ENCODE results near the gene OXER1. TPM values are rescaled to one million over a fixed set of nuclear protein-coding genes. Genes with fewer than 3 reads are reported as not detected.

Gene OXER1
- total RNA-seq, 2 experiments from 2014 or later: not detected

GRCh38 chr2:42771546-42772153 is 7.7 kb upstream of the OXER1 start:
- POLR2A ChIA-PET: no interaction called here
- Mint-ChIP-seq H3K27ac (no peak overlapping the region), H3K4me3 (no peak overlapping the region), H3K27me3 (no peaks in the 10 kb centered on the region), H3K9me3 (no peaks in the 10 kb centered on the region), H3K4me1 (peaks cover 12% of the 10 kb centered on the region), H3K36me3 (peaks cover 2% of the 10 kb centered on the region)
- ATAC-seq (ENCODE audit: low read depth) (no peak), DNase-seq (no peak)

- no peak overlapping the region for H3K4me3 Mint-ChIP-seq
- POLR2A ChIA-PET: no interaction called here
- H3K27ac Mint-ChIP-seq: no peak overlapping the region
- H3K4me1 Mint-ChIP-seq: peaks cover 5% of the 10 kb centered on the region
- no peaks in the 10 kb centered on the region for H3K9me3 Mint-ChIP-seq
- peak; percentile 38 for ATAC-seq (ENCODE audit: low read depth)
- H3K27me3 Mint-ChIP-seq: no peaks in the 10 kb centered on the region
- H3K36me3 Mint-ChIP-seq: no peaks in the 10 kb centered on the region
- no peak for DNase-seq
These were observed 6.6 kb upstream of the OXER1 start for GRCh38 chr2:42770288-42771131.

DNA sequence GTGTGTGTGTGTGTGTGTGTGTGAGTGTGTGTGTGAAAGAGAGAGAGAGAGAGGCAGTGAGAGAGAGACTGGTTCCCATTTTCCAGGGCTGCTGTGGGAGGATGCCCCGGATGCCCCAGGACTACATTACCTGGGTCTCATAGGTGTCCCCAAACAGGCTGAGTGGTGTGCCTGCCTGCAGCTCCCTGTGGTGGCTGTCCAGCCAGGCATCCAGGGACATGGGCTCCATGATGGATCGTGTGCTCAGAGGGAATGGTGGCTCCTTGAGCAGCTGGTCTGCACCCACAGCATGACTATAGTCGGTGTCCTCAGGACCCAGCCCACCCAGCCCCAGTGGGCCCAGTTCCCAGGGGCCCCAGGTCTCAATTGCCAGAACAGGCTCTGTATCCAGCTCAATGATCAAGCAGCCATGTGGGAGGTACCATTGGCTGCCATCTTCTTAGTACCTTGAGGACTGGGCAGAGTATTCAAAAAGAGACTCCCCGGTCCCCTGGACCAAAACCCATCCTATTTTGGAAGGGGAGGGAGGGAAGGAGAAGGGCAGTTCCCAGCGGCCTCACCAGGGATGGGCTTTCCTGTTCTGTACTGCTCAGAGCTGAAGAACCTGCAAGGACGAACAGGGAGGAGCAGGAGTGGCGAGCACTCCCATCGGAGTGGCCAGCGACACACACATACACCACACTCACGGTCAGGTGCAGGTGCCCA is 5.8 kb upstream of the OXER1 start:
- Mint-ChIP-seq H3K9me3 (no peaks in the 10 kb centered on the region), H3K27ac (no peak overlapping the region), H3K4me3 (no peak overlapping the region), H3K27me3 (no peaks in the 10 kb centered on the region), H3K36me3 (no peaks in the 10 kb centered on the region), H3K4me1 (no peaks in the 10 kb centered on the region)
- POLR2A ChIA-PET: no interaction called here
- DNase-seq: no peak
- no peak for ATAC-seq (ENCODE audit: low read depth)

GRCh38 chr2:42768706-42769256 is 4.8 kb upstream of the OXER1 start:
- Mint-ChIP-seq H3K4me3 (no peak overlapping the region), H3K36me3 (no peaks in the 10 kb centered on the region), H3K4me1 (peaks cover 1% of the 10 kb centered on the region), H3K27me3 (no peaks in the 10 kb centered on the region), H3K27ac (no peak overlapping the region), H3K9me3 (no peaks in the 10 kb centered on the region)
- POLR2A ChIA-PET: no interaction called here
- ATAC-seq (ENCODE audit: low read depth) (no peak), DNase-seq (no peak)

GRCh38 chr2:42767899-42768705 is 4.2 kb upstream of the OXER1 start:
- DNase-seq (no peak), ATAC-seq (ENCODE audit: low read depth) (no peak)
- POLR2A ChIA-PET: no interaction called here
- Mint-ChIP-seq H3K27me3 (no peaks in the 10 kb centered on the region), H3K4me3 (no peak overlapping the region), H3K36me3 (no peaks in the 10 kb centered on the region), H3K27ac (no peak overlapping the region), H3K9me3 (no peaks in the 10 kb centered on the region), H3K4me1 (peaks cover 1% of the 10 kb centered on the region)

DNA sequence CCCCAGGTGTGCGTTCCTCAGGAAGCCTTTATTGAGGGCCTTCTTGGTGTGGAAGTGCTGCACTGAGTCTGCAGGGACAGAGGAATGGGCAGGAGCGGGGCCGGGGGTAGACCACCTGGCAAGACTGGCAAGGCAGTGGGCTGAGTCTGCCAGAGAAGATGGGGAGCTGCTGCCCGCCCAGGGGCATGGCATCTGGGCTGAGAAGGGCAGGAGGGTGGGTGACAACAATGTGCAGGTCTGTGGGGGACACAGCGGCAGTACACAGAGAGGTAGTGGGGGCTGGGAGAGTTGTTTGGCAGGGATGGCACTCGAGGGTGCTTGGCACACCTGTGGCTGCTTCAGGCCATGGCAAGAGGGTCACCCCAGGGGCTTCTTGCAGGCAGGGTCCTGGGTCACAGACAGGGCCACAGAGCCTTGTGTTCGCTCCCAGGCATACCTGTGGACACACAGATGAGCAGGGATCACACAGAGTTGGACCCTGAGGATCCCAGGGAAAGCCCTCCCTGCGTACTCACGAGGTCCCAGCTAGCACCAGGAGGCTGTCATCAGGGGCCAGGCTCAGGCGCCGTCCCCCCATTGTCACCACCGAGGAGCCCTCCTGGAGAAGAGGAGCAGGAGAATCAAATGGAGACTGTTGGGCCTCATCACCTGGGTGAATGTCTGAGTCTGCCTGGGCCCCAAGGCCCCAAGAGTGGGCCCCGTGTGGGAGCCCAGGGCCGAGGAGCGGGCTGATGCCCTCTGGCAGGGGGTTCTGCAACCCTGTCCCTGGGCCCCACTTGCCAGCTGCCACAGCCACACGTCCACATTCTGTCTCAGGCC is 3.4 kb upstream of the OXER1 start:
- DNase-seq (no peak), ATAC-seq (ENCODE audit: low read depth) (no peak)
- Mint-ChIP-seq H3K36me3 (no peaks in the 10 kb centered on the region), H3K4me3 (no peak overlapping the region), H3K4me1 (peaks cover 3% of the 10 kb centered on the region), H3K27me3 (no peaks in the 10 kb centered on the region), H3K9me3 (no peaks in the 10 kb centered on the region), H3K27ac (no peak overlapping the region)
- POLR2A ChIA-PET: no interaction called here

DNA sequence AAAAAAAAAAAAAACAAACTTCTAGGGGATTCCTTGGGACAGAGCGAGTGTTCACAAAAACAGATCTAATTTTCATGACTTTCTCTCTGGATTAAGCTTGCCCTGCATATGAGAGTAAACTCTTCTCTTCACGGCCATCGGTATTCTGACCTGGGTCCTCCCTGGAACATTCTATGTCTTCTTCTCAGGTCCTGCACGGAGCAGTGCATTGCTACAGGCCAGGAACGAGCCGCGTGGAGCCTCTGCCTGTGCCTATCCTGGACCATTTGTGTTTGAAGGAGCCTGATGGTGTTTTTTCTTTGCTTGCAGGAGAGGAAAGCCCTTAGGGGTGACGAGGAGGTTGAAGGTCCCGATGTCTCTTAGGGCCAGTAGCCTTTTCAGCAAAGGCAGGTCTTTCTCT is 1.8 kb upstream of the OXER1 start:
- Mint-ChIP-seq H3K4me1 (peaks cover 3% of the 10 kb centered on the region), H3K27me3 (no peaks in the 10 kb centered on the region), H3K36me3 (no peaks in the 10 kb centered on the region), H3K4me3 (no peak overlapping the region), H3K9me3 (no peaks in the 10 kb centered on the region), H3K27ac (no peak overlapping the region)
- ATAC-seq (ENCODE audit: low read depth): no peak
- POLR2A ChIA-PET: no interaction called here
- no peak for DNase-seq

DNA sequence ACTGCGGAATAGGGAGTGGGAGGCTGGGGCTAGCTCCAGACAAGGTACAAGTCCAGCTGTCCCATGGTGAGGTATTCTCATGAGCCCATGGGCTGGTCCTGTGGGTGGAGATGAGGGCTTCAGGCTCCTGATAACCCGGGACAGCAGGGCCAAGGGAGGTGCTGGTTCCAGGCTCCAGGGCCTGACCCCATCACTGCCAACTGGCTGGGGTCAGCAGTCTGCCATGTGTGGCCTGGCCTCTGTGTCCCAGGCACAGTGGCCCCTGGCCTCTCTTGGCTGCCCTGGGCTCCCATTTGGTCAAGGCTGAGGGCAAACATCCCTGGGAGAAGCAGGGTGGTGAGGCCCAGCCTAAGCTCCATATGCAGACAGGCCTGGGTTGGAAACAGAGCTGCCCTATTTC is 966 bp upstream of the OXER1 start:
- H3K9me3 Mint-ChIP-seq: no peaks in the 10 kb centered on the region
- H3K36me3 Mint-ChIP-seq: no peaks in the 10 kb centered on the region
- no peak for DNase-seq
- POLR2A ChIA-PET: no interaction called here
- H3K4me3 Mint-ChIP-seq: no peak overlapping the region
- ATAC-seq (ENCODE audit: low read depth): no peak
- no peak overlapping the region for H3K27ac Mint-ChIP-seq
- no peaks in the 10 kb centered on the region for H3K27me3 Mint-ChIP-seq
- peaks cover 3% of the 10 kb centered on the region for H3K4me1 Mint-ChIP-seq

GRCh38 chr2:42762823-42763804 is 821 bp downstream of the OXER1 start:
- no peak overlapping the region for H3K4me3 Mint-ChIP-seq
- POLR2A ChIA-PET: no interaction called here
- H3K4me1 Mint-ChIP-seq: peaks cover 3% of the 10 kb centered on the region
- no peak for DNase-seq
- no peaks in the 10 kb centered on the region for H3K9me3 Mint-ChIP-seq
- no peaks in the 10 kb centered on the region for H3K36me3 Mint-ChIP-seq
- no peaks in the 10 kb centered on the region for H3K27me3 Mint-ChIP-seq
- ATAC-seq (ENCODE audit: low read depth): no peak
- no peak overlapping the region for H3K27ac Mint-ChIP-seq

DNA sequence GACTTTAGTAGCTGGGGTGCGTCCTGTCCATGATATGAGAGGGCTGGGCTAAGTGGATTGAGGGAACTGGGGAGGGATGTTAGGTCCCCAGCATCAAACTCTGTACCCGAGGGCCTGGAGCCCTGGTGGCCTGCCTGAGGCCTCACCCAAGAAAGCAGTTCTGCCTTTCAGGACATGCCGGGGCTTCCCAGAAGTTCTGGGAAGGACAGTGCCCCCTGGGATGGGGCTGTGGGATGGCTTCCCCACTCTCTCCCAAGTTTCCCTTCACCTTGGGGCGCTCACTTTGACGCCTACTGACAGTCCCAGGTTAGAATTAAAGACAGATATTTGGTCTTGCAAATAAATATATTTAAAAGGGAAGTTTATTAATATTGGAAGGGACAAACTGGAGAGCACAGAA is 1.8 kb downstream of the OXER1 start:
- Mint-ChIP-seq H3K27ac (no peak overlapping the region), H3K36me3 (no peaks in the 10 kb centered on the region), H3K4me3 (no peak overlapping the region), H3K27me3 (no peaks in the 10 kb centered on the region), H3K9me3 (no peaks in the 10 kb centered on the region), H3K4me1 (peaks cover 6% of the 10 kb centered on the region)
- POLR2A ChIA-PET: no interaction called here
- ATAC-seq (ENCODE audit: low read depth) (no peak), DNase-seq (no peak)

GRCh38 chr2:42761554-42761953 is 2.4 kb downstream of the OXER1 start:
- POLR2A ChIA-PET: no interaction called here

GRCh38 chr2:42758751-42759150 is 5.2 kb downstream of the OXER1 start:
- H3K4me1 Mint-ChIP-seq: peaks cover 13% of the 10 kb centered on the region
- ATAC-seq (ENCODE audit: low read depth): no peak
- H3K27me3 Mint-ChIP-seq: no peaks in the 10 kb centered on the region
- no peaks in the 10 kb centered on the region for H3K9me3 Mint-ChIP-seq
- H3K4me3 Mint-ChIP-seq: no peak overlapping the region
- POLR2A ChIA-PET: no interaction called here
- DNase-seq: no peak
- H3K27ac Mint-ChIP-seq: no peak overlapping the region
- H3K36me3 Mint-ChIP-seq: no peaks in the 10 kb centered on the region

More at GRCh38 chr2:42761554-42761953, 2.4 kb downstream of the OXER1 start:
- Mint-ChIP-seq H3K36me3 (no peaks in the 10 kb centered on the region), H3K9me3 (no peaks in the 10 kb centered on the region), H3K4me3 (no peak overlapping the region), H3K27me3 (no peaks in the 10 kb centered on the region), H3K27ac (no peak overlapping the region), H3K4me1 (peaks cover 11% of the 10 kb centered on the region)
- DNase-seq: no peak
- ATAC-seq (ENCODE audit: low read depth): no peak

All from activated naive CD8-positive, alpha-beta T cell treated with anti-CD3 and anti-CD28 coated beads, Interleukin-2, amount 10 ng/mL, durations not matched to agents 7 days and 5 days (primary cell).